Spleen (tissue), 11 donors: ENCODE data around the gene AKAP6. TPM values are rescaled to one million over a fixed set of nuclear protein-coding genes. Genes with fewer than 3 reads are reported as not detected.

Experiments used
- DNase-seq: peaks from one replicate; pipeline ENCODE4 v3.0.0-alpha.2; 2020
- H3K27ac ChIP-seq, 8 donors: fragments of 200-600 bp; sonication (generic) in 7 of 8; 1 replicate in 4 of 8; 2 replicates in 4 of 8; pipeline versions ENCODE4 v1.5.0 to v1.8.0; 2016 to 2021; ENCODE audit warnings: inconsistent platforms in 4 of 8, mild to moderate bottlenecking in 4 of 8, moderate library complexity in 1 of 8
- H3K27me3 ChIP-seq, 7 donors: fragments of 200-600 bp; sonication (generic) in 6 of 7; replicated peaks in 1 of 7; 1 replicate in 4 of 7; 2 replicates in 3 of 7; pipeline versions ENCODE4 v1.5.0 to v1.8.0; 2016 to 2021; ENCODE audit warnings: inconsistent platforms in 3 of 7, mild to moderate bottlenecking in 1 of 7
- H3K36me3 ChIP-seq, 6 donors: fragments of 200-600 bp; sonication (generic) in 5 of 6; 1 replicate in 4 of 6; 2 replicates in 2 of 6; pipeline versions ENCODE4 v1.5.0 to v1.8.0; 2016 to 2021; ENCODE audit warnings: inconsistent platforms in 2 of 6
- H3K4me1 ChIP-seq, 6 donors: fragments of 200-600 bp; sonication (generic) in 5 of 6; 1 replicate in 3 of 6; 2 replicates in 3 of 6; pipeline versions ENCODE4 v1.5.0 to v1.8.0; 2016 to 2021; ENCODE audit warnings: inconsistent platforms in 3 of 6
- H3K4me3 ChIP-seq, 8 donors: fragments of 200-600 bp; sonication (generic) in 7 of 8; 1 replicate in 4 of 8; 2 replicates in 4 of 8; pipeline versions ENCODE4 v1.5.0 to v1.8.0; 2016 to 2021; ENCODE audit warnings: inconsistent platforms in 4 of 8, mild to moderate bottlenecking in 4 of 8, moderate library complexity in 2 of 8
- H3K9me3 ChIP-seq, 8 donors: fragments of 200-600 bp; sonication (generic) in 7 of 8; 1 replicate in 4 of 8; 2 replicates in 4 of 8; pipeline versions ENCODE4 v1.5.0 to v1.8.0; 2016 to 2021; ENCODE audit warnings: inconsistent platforms in 4 of 8
- CTCF ChIP-seq, 11 experiments: fragments of 200-600 bp in 7 of 11; fragments of 450-650 bp in 4 of 11; sonication (generic) in 4 of 11; IDR thresholded peaks in 8 of 11; conservative IDR thresholded peaks in 3 of 11; 1 replicate in 7 of 11; 2 replicates in 4 of 11; pipeline versions ENCODE4 v1.4.0 to v1.8.0; 2016 to 2021; ENCODE audit warnings: antibody characterized with exemption in 11 of 11, inconsistent platforms in 4 of 11, mild to moderate bottlenecking in 1 of 11
- POLR2A ChIP-seq, 3 donors: fragments of 450-650 bp; IDR thresholded peaks; one replicate each; pipeline ENCODE4 v1.5.1; 2017; ENCODE audit warnings: antibody characterized with exemption in 3 of 3, mild to moderate bottlenecking in 1 of 3
- POLR2AphosphoS5 ChIP-seq, 3 donors: sonication (generic); formaldehyde crosslinking; IDR thresholded peaks; one replicate each; pipeline ENCODE4 v1.5.1; 2017; ENCODE audit warnings: antibody characterized with exemption in 3 of 3
- WGBS, 5 donors: extraction: QIAGEN DNeasy Blood & Tissue Kit in 3 of 5; methylation state at CpG; one replicate each; pipeline versions ENCODE4 v1.1.5 to v1.1.7; 2013 to 2018; 5-methylcytosine and 5-hydroxymethylcytosine counted together
- intact Hi-C: fragments of 100-400 bp; cut with DNase I; formaldehyde crosslinking; loops from one replicate; pipeline ENCODE4 v1.15.0; 2023; ENCODE audit warnings: low total_unique reads
- polyA plus RNA-seq, 3 donors: library from polyadenylated mRNA; stranded (reverse); fragments of 200-250 nt; gene quantifications; one replicate each; pipeline ENCODE4 v1.2.1, GENCODE V29; 2013
- total RNA-seq, 7 donors: library from RNA; depleted of rRNA in 3 of 7; stranded (reverse); fragments of >200 nt in 3 of 7; fragmentation: NEBNext Ultra II Directional in 4 of 7; extraction: Animal tissue kit (Norgen Biotek cat#: 25700) in 4 of 7; gene quantifications; one replicate each; pipeline versions ENCODE4 v1.1.0 to v1.2.1, GENCODE V29; 2016 to 2021
- donor health status: healthy with polysubstance abuse.
- donor health status: DM: no; HTN: no; CAD: no; lungs with moderate emphysema.
- donor health status: DM: no; HTN: no; CAD: no.
- donor health status: Bipolar disorder and iron deficiency.
- donor health status: healthy.
- donor health status: DM: no; HTN: no; CAD: no.
- donor health status: DM: yes; HTN: yes; CAD: no.

AKAP6 gene
- total and polyA plus RNA-seq, 10 donors: 0.20 to 12.1 (median 4.8) TPM

- 81 to 97% (median 87%) methylated on average over 2 of the region's 2 CpGs for WGBS, 5 donors
- no peak for DNase-seq
- Histone ChIP-seq H3K27ac (no peak overlapping the region), H3K4me3 (no peak overlapping the region), H3K4me1 (no peaks in the 10 kb centered on the region), H3K36me3 (no peaks in the 10 kb centered on the region), H3K27me3 (no peaks in the 10 kb centered on the region), H3K9me3 (no peaks in the 10 kb centered on the region)
- TF ChIP-seq POLR2AphosphoS5 (IDR thresholded peaks at IDR 0.05): no peak
- no peak for TF ChIP-seq CTCF (IDR thresholded peaks at IDR 0.05 in 8 of 11, conservative IDR thresholded peaks at IDR 0.05 in 3 of 11)
- no peak for TF ChIP-seq POLR2A (IDR thresholded peaks at IDR 0.05)
- intact Hi-C loops: no loop called here
Observed at GRCh38 chr14:32536175-32536574, 207.1 kb downstream of the AKAP6 start.

GRCh38 chr14:32537166-32537565 lies 208.1 kb downstream of the AKAP6 start:
- Histone ChIP-seq H3K27me3 (no peaks in the 10 kb centered on the region), H3K27ac (no peak overlapping the region), H3K4me3 (no peak overlapping the region), H3K36me3 (no peaks in the 10 kb centered on the region), H3K9me3 (no peaks in the 10 kb centered on the region), H3K4me1 (no peaks in the 10 kb centered on the region)
- WGBS, 5 donors: 77 to 93% (median 92%) methylated on average over 4 of the region's 4 CpGs
- no peak for DNase-seq
- TF ChIP-seq POLR2A (IDR thresholded peaks at IDR 0.05) (no peak), POLR2AphosphoS5 (IDR thresholded peaks at IDR 0.05) (no peak), CTCF (IDR thresholded peaks at IDR 0.05 in 8 of 11, conservative IDR thresholded peaks at IDR 0.05 in 3 of 11) (no peak)
- intact Hi-C loops: no loop called here

GRCh38 chr14:32542507-32542906 lies 213.4 kb downstream of the AKAP6 start:
- no peak overlapping the region for H3K4me3 ChIP-seq
- no peaks in the 10 kb centered on the region for H3K36me3 ChIP-seq
- peaks cover 0 to 6% (median 0%) of the 10 kb centered on the region in 6 donors for H3K4me1 ChIP-seq
- H3K27ac ChIP-seq: peak overlapping the region in 2 of 8 donors; percentile 10 to 16
- TF ChIP-seq CTCF (IDR thresholded peaks at IDR 0.05 in 8 of 11, conservative IDR thresholded peaks at IDR 0.05 in 3 of 11) (no peak), POLR2AphosphoS5 (IDR thresholded peaks at IDR 0.05) (no peak), POLR2A (IDR thresholded peaks at IDR 0.05) (no peak)
- DNase-seq: no peak
- no peaks in the 10 kb centered on the region for H3K9me3 ChIP-seq
- intact Hi-C loops: no loop called here
- no peaks in the 10 kb centered on the region for H3K27me3 ChIP-seq
- 30 to 60% (median 49%) methylated on average over 3 of the region's 3 CpGs for WGBS, 5 donors

- TF ChIP-seq POLR2A (IDR thresholded peaks at IDR 0.05) (no peak), CTCF (IDR thresholded peaks at IDR 0.05 in 8 of 11, conservative IDR thresholded peaks at IDR 0.05 in 3 of 11) (no peak), POLR2AphosphoS5 (IDR thresholded peaks at IDR 0.05) (no peak)
- H3K27ac ChIP-seq: no peak overlapping the region
- no peak for DNase-seq
- no peaks in the 10 kb centered on the region for H3K9me3 ChIP-seq
- H3K4me3 ChIP-seq: no peak overlapping the region
- H3K4me1 ChIP-seq: peaks cover 0 to 6% (median 0%) of the 10 kb centered on the region in 6 donors
- no peaks in the 10 kb centered on the region for H3K27me3 ChIP-seq
- intact Hi-C loops: no loop called here
- H3K36me3 ChIP-seq: no peaks in the 10 kb centered on the region
- WGBS, 5 donors: 83 to 90% (median 90%) methylated on average over 4 of the region's 4 CpGs
Observed at GRCh38 chr14:32545095-32545494, 216.0 kb downstream of the AKAP6 start.
